Keratinocyte (primary cell): ENCODE data around the gene GFI1. TPM values are rescaled to one million over a fixed set of nuclear protein-coding genes. Genes with fewer than 3 reads are reported as not detected.

ENCODE experiments used
- DNase-seq: peaks from one replicate; pipeline ENCODE4 v3.0.0-alpha.2; 2011; ENCODE audit warnings: low read depth, missing footprints, low spot score
- FAIRE-seq: peaks from 2 replicates; lab custom pipeline; 2011; peaks lifted over from hg19 to GRCh38; lab: Jason Lieb, UNC
- H2AFZ ChIP-seq: 2 replicates; pipeline ENCODE4 v1.6.0; 2012; ENCODE audit warnings: low read length, control low read depth, inconsistent platforms; ENCODE audit not compliant: control insufficient read depth
- H3K27ac ChIP-seq: 2 replicates; pipeline ENCODE4 v1.5.1; 2011; ENCODE audit warnings: low read length; ENCODE audit not compliant: control insufficient read depth, insufficient read depth
- H3K27me3 ChIP-seq: 3 replicates; pipeline ENCODE4 v1.6.0; 2011; ENCODE audit warnings: low read length; ENCODE audit not compliant: control insufficient read depth, insufficient read depth; ENCODE audit errors: extremely low read depth
- H3K36me3 ChIP-seq, 2 experiments: 2 replicates in 1 of 2; 3 replicates in 1 of 2; pipeline ENCODE4 v1.5.1; 2011; ENCODE audit warnings: low read length in 2 of 2, mild to moderate bottlenecking in 1 of 2; ENCODE audit not compliant: control insufficient read depth in 2 of 2, insufficient read depth in 2 of 2; ENCODE audit errors: extremely low read depth in 1 of 2
- H3K4me1 ChIP-seq: 3 replicates; pipeline ENCODE4 v1.5.1; 2011; ENCODE audit warnings: low read length; ENCODE audit not compliant: control insufficient read depth, insufficient read depth; ENCODE audit errors: extremely low read depth
- H3K4me2 ChIP-seq: 3 replicates; pipeline ENCODE4 v1.6.0; 2011; ENCODE audit warnings: low read depth, low read length; ENCODE audit not compliant: control insufficient read depth, insufficient read depth; ENCODE audit errors: extremely low read depth
- H3K4me3 ChIP-seq, 3 experiments: fragments of 200-600 bp in 1 of 3; sonication (generic) in 1 of 3; 2 replicates in 2 of 3; 3 replicates in 1 of 3; pipeline ENCODE4 v1.5.1; 2011 to 2016; ENCODE audit warnings: low read length in 3 of 3, mild to moderate bottlenecking in 3 of 3, control low read depth in 2 of 3, inconsistent platforms in 1 of 3, low read depth in 1 of 3, mixed read lengths in 1 of 3, mixed run types in 1 of 3, moderate library complexity in 1 of 3; ENCODE audit not compliant: control insufficient read depth in 2 of 3, insufficient read depth in 2 of 3; ENCODE audit errors: extremely low read depth in 1 of 3
- H3K79me2 ChIP-seq: 2 replicates; pipeline ENCODE4 v1.6.0; 2012; ENCODE audit warnings: low read length; ENCODE audit not compliant: control insufficient read depth, insufficient read depth
- H3K9ac ChIP-seq: 3 replicates; pipeline ENCODE4 v1.6.0; 2011; ENCODE audit warnings: low read length; ENCODE audit not compliant: control insufficient read depth, insufficient read depth; ENCODE audit errors: extremely low read depth
- H3K9me1 ChIP-seq: 3 replicates; pipeline ENCODE4 v1.6.0; 2011; ENCODE audit warnings: low read length; ENCODE audit not compliant: control insufficient read depth, insufficient read depth; ENCODE audit errors: extremely low read depth
- H3K9me3 ChIP-seq: 2 replicates; pipeline ENCODE4 v1.5.1; 2012; ENCODE audit warnings: low read depth, low read length; ENCODE audit not compliant: control insufficient read depth
- H4K20me1 ChIP-seq: 3 replicates; pipeline ENCODE4 v1.6.0; 2011; ENCODE audit warnings: low read length; ENCODE audit not compliant: control insufficient read depth, insufficient read depth; ENCODE audit errors: extremely low read depth
- CTCF ChIP-seq, 3 experiments: IDR thresholded peaks in 1 of 3; conservative IDR thresholded peaks in 1 of 3; optimal IDR thresholded peaks in 1 of 3; 2 replicates in 2 of 3; 3 replicates in 1 of 3; pipeline versions ENCODE3 to v1.5.1; 2011; ENCODE audit warnings: low read length in 3 of 3, mild to moderate bottlenecking in 3 of 3, moderate library complexity in 2 of 3, control low read depth in 1 of 3, inconsistent platforms in 1 of 3; ENCODE audit not compliant: insufficient read depth in 2 of 3; ENCODE audit errors: extremely low read depth in 1 of 3
- EZH2 ChIP-seq: IDR thresholded peaks from one replicate; pipeline ENCODE4 v1.6.1; 2012; ENCODE audit warnings: inconsistent platforms, mild to moderate bottlenecking, low read length, moderate library complexity
- dilution Hi-C: fragments of 300-500 bp; cut with MboI; formaldehyde crosslinking; loops from one replicate; pipeline ENCODE4 v1.7.0; 2020; ENCODE audit warnings: low sequenced_read_pairs; ENCODE audit not compliant: extremely low pct_ligation_motif_present
- polyA plus RNA-seq, 5 experiments: library from polyadenylated mRNA; depleted of rRNA in 3 of 5; stranded (reverse) in 3 of 5; stranded (forward) in 1 of 5; unstranded in 1 of 5; fragments of >200 nt; gene quantifications; 1 replicate in 1 of 5; 2 replicates in 3 of 5; 3 replicates in 1 of 5; pipeline versions ENCODE4 v1.2.1 to v1.2.3, GENCODE V29; 2011 to 2012; ENCODE audit warnings: missing spikeins in 2 of 5, low read depth in 1 of 5, low replicate concordance in 1 of 5

The GFI1 gene
- polyA plus RNA-seq, 1 donor (not counting 4 experiments of a cell fraction or from before 2014, with no cell fraction given), result 0.17 TPM

- H3K9ac ChIP-seq, result no peak overlapping the region
- dilution Hi-C loops, result no loop called here
- no peaks in the 10 kb centered on the region for H3K79me2 ChIP-seq
- peaks cover 54% of the 10 kb centered on the region for H3K27me3 ChIP-seq
- H3K4me3 ChIP-seq, result no peak overlapping the region
- H2AFZ ChIP-seq, result no peak overlapping the region
- no peaks in the 10 kb centered on the region for H3K9me1 ChIP-seq
- H3K27ac ChIP-seq, result no peak overlapping the region
- H4K20me1 ChIP-seq, result no peaks in the 10 kb centered on the region
- DNase-seq, result no peak
- no peaks in the 10 kb centered on the region for H3K4me1 ChIP-seq
- H3K9me3 ChIP-seq, result no peaks in the 10 kb centered on the region
- no peak for FAIRE-seq
- TF ChIP-seq CTCF (optimal IDR thresholded peaks at IDR 0.05 in 1 of 3, IDR thresholded peaks at IDR 0.05 in 1 of 3, conservative IDR thresholded peaks at IDR 0.05 in 1 of 3; ENCODE audit: extremely low read depth in 1 of 3, insufficient read depth in 2 of 3, low read length in 3 of 3), result no peak
- TF ChIP-seq EZH2, result no peak
- no peaks in the 10 kb centered on the region for H3K36me3 ChIP-seq
- no peak overlapping the region for H3K4me2 ChIP-seq
Observed at GRCh38 chr1:92476071-92476631, 10.6 kb downstream of the GFI1 start.

- no peak for TF ChIP-seq EZH2
- dilution Hi-C loops, result no loop called here
- H3K4me3 ChIP-seq, result no peak overlapping the region
- H2AFZ ChIP-seq, result no peak overlapping the region
- no peaks in the 10 kb centered on the region for H3K36me3 ChIP-seq
- FAIRE-seq (no peak), DNase-seq (no peak)
- no peaks in the 10 kb centered on the region for H3K4me1 ChIP-seq
- H3K79me2 ChIP-seq, result no peaks in the 10 kb centered on the region
- H3K9me1 ChIP-seq, result no peaks in the 10 kb centered on the region
- H3K27me3 ChIP-seq, result peaks cover 42% of the 10 kb centered on the region
- H3K27ac ChIP-seq, result no peak overlapping the region
- no peak overlapping the region for H3K4me2 ChIP-seq
- H3K9me3 ChIP-seq, result no peaks in the 10 kb centered on the region
- no peak overlapping the region for H3K9ac ChIP-seq
- no peaks in the 10 kb centered on the region for H4K20me1 ChIP-seq
Observed at GRCh38 chr1:92475029-92475428, 11.7 kb downstream of the GFI1 start.
